Left renal pelvis (tissue), 4 donors: ENCODE data around the gene HECTD3. TPM values are rescaled to one million over a fixed set of nuclear protein-coding genes. Genes with fewer than 3 reads are reported as not detected.

Source experiments
- DNase-seq, 4 donors: peaks; one replicate each; pipeline ENCODE4 v3.0.0-alpha.2; 2013; ENCODE audit warnings: low read depth in 4 of 4, low spot score in 3 of 4
- polyA plus RNA-seq, 4 donors: library from polyadenylated mRNA; unstranded; fragments of 120-200 nt; gene quantifications; one replicate each; pipeline ENCODE4 v1.2.1, GENCODE V29; 2013; ENCODE audit not compliant: insufficient read length in 4 of 4

HECTD3 gene
- polyA plus RNA-seq: 10 to 100 TPM; 29.1 to 35.7 (median 33.2) TPM

DNA sequence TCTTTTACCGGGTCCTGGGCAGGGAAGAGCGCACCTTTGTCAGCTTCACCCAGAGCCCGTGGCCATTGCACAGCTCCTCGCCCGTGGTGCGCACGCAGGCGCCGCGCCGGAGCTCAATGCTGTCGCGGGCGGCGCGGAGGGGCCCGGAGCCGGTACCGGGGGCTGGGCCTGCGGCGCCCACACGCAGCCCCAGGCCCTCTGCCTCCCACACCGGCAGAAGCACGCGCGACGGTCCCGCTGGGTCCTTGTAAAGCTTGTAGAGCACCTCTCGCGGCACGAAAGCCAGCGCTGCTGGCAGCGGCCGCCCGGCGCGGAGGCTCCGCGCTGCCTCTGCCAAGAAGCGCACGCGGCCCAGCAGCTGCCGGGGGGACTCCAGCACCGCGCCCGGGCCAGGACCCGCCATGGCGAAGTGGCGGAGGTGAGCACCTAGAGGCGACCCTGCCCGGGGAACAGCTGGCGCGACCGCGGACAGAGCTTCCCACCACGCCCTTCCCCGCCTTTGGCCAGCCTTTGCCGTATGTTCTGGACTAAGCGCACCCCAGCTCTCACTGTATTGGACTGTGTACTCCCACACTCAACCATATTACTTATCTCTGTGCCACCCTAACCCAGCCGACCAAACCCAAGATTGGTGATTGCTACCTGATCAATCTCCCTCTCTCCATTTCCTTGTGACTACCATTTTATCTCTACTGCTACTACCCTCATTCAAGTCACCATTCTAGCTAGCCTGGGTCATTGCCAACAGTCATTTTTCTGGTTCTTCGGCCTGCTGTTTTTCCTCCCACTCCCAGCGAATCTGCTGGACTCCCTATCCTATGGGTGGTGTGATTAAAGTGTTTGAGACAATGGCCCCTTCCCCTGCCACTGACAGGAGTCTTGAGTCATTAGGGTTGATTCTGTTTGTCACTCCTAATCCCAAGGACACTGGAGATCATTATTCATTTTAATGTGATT lies at the start of gene HECTD3:
Gene HECTD3, minus strand, starts transcription at position 470 of the 957 bp plus-strand sequence. Its CDS starts 67 bp downstream, at position 403.
- peak in 3 of 4 donors; percentile 46 to 63 (median 62) for DNase-seq

DNA sequence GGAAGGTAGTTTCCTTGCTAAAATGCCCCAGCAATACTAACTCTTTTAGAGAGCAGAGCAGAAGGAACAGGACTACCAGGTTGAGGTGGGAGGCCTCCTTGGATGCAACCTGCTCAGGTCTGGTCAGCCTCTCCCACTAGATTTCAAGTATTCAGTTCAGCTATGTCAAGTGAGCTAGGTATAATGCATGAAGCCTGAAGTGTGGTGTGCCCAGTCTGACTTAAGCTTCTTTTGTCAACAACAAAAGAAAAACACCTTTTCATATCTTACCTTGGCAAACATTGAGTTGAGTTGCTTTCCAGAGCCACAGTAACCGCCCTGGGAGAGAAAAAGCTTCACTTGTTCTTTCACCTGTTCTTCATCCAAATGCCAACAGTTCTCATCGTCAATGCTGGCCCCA lies 48.7 kb upstream of the HECTD3 start:
- no peak for DNase-seq

GRCh38 chr1:45057542-45057941 lies 46.4 kb upstream of the HECTD3 start:
- no peak for DNase-seq

GRCh38 chr1:45051005-45051772 lies 40.1 kb upstream of the HECTD3 start:
- no peak for DNase-seq

DNA sequence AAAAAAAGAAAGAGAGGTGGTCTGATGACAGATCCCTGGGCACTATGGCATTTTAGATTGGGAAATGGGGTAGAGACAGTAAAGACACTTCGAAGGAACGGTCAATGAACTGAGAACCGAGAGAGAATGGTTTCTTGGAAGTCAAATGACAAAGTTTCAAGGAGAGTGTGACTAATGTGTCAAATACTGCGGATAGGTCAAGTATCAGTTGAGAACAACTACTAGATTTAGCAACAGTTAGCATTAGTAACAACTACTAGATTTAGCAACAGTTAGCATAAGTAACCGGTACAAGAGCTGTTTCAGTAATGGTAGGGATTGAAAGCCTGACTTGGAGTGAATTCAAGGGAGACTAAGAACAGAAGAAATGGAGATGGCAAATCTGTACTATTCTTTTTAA lies 35.9 kb upstream of the HECTD3 start:
- no peak for DNase-seq

DNA sequence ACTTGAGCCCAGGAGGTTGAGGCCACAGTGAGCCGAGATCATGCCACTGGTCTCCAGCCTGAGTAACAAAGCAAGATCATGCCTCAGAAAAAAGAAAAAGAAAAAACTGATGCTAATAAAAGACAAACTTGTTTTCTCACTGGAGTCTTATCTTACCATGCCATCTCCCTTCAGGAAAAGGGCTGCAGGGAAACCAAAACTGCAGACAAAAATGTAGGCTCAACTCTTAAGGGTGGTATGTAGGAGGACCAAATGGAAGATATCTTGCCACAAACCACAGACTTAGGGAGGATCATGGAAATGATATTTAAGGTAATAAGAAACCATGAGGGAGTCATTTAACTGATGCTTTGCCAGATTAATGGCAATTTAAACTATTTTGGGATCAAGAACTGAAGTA lies 33.8 kb upstream of the HECTD3 start:
- no peak for DNase-seq

DNA sequence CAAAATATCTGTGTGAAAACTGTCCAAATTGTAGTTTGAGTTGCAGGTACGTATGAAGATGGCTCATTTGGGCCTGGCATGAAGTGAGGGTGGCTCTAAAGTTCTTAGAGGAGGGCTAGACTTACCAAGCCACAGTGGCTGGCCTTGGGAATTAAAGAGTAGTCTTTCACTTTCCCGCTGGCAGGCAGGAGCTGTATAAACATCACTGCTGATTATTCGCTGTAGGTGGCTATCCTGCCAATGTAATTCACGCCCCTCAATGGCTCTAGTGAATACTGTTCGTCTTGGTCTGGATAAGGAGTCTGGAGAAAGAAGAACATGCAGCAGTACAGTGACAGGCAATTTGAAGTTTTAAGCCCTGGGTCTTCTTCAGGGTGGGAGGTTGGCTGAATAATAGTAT lies 32.0 kb upstream of the HECTD3 start:
- DNase-seq: no peak

- no peak for DNase-seq
These were observed 29.2 kb upstream of the HECTD3 start for GRCh38 chr1:45040297-45040696.

GRCh38 chr1:45038661-45039364 lies 27.7 kb upstream of the HECTD3 start:
- DNase-seq: no peak

GRCh38 chr1:45038240-45038639 lies 27.1 kb upstream of the HECTD3 start:
- DNase-seq: no peak

GRCh38 chr1:45037456-45037855 lies 26.3 kb upstream of the HECTD3 start:
- no peak for DNase-seq

GRCh38 chr1:45035631-45036301 lies 24.6 kb upstream of the HECTD3 start:
- DNase-seq: no peak

DNA sequence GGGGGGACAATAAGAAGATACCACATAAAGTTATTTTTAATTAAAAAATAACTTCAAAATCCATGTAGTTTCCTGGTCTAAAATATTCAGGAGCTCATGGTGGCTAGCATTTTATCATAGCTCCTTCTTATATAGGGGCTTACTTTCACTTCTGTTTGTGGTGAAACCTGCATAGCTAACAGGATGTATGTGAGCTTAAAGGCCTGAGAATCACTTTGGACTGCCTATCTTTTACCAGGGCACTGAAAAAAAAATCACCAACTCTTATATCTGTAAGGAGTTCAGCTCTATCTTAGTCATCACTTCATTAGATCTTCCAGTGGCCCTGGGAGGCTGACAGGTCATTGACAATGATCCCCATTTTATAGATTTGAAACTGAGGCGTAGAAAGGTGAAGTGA lies 22.2 kb upstream of the HECTD3 start:
- DNase-seq: no peak

- DNase-seq: no peak
These were observed 21.7 kb upstream of the HECTD3 start for GRCh38 chr1:45032837-45033236.

DNA sequence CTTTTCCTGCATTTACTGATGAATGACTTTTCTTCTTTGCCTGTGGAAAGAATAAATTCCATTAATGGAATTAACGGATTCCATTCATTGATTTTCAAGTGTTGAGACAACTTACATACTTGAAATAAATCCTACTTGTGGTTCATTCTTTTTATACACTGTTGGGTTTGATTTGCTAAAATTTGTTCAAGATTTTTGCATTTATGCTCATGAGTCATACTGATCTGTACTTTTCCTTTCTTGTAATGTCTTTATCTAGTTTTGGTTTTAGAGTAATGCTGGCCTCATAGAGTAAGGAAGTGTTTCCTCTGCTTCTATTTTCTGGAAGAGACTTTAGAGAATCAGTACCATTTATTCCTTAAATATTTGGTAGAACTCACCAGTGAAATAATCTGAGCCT lies 15.3 kb upstream of the HECTD3 start:
- no peak for DNase-seq

GRCh38 chr1:45023663-45024062 lies 12.5 kb upstream of the HECTD3 start:
- DNase-seq: no peak

DNA sequence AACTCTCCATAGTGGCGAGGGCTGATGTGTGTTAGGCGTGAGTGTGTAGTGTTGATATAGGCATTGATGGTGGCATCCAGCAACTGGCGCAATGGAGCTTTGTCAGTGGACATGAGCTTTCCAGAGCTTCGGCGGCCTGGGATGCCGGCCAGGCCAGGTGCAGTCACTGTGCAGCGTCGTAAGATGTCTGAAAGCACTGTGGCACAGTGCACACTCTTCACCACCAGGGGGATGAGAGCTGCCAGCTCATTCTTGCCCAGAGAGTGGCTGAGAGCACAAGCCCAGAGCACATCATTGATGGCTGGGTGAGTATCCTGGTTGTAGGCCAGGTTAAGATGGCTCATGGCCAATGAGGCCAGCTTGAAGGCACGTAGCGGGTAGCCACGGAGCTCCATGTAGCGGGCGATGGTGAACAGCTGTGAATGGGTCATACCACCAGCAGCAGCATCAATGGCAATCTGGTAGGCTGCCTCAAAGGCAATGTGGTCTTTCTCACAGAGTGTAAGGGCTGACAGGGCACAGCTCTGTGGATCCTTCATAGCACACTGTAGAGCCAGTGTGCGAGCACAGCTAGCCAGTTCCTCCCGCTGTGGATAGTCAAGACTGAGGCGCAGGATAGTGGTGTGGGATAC lies 7.6 kb upstream of the HECTD3 start:
- no peak for DNase-seq

- DNase-seq: no peak
These were observed 5.6 kb upstream of the HECTD3 start for GRCh38 chr1:45016767-45017166.

- DNase-seq: no peak
These were observed 5.1 kb upstream of the HECTD3 start for GRCh38 chr1:45016090-45016697.

GRCh38 chr1:45015683-45016082 lies 4.6 kb upstream of the HECTD3 start:
- DNase-seq: no peak
